ENCODE results near the gene GJC2.
"Not testable (repeated sequence)": the region's sequence is repeated elsewhere in the genome, so short reads cannot be mapped to it uniquely, and the experiment has no call there.

Gene GJC2

GRCh38 chr1:228174482-228175315 lies 25.0 kb downstream of the GJC2 start:
- no peak for DNase-seq

- no peak for DNase-seq
These were observed 25.7 kb downstream of the GJC2 start for GRCh38 chr1:228175316-228176023.

DNA sequence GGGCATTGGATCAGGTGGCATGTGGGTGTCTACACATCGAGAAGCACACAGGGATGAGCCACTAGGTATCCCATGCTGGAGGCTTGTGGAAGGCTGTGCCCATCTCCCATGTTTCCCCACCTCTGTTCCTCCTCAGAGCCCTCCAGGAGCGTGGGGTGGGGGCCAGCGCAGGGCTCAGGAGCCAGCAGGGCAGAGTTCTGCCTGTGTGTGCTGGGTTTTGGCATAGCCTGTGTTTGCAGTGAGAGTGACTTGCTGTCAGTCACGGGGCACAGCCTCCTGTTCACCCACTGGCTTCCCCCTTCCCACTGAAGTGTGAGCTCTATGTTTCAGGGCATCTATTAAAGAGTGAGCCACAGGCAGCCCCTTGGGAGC lies 26.3 kb downstream of the GJC2 start:
- no peak for DNase-seq

GRCh38 chr1:228176461-228177182 lies 26.9 kb downstream of the GJC2 start:
- no peak for DNase-seq

DNA sequence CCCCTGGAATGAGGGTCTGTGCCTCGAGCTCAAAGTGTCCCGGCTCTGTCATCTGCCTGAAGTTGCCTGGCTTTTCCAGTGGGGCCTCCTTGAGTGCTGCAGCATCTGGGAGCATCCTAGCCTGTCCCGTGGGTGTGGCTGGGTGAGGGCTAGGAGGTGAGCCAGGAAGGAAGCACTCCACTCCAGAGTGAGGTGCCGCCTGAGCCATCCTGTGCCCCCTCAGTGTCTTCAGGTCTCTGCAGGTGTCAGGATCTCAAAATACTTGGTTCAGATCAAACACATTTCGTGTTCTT lies 27.4 kb downstream of the GJC2 start:
- DNase-seq, result no peak

DNA sequence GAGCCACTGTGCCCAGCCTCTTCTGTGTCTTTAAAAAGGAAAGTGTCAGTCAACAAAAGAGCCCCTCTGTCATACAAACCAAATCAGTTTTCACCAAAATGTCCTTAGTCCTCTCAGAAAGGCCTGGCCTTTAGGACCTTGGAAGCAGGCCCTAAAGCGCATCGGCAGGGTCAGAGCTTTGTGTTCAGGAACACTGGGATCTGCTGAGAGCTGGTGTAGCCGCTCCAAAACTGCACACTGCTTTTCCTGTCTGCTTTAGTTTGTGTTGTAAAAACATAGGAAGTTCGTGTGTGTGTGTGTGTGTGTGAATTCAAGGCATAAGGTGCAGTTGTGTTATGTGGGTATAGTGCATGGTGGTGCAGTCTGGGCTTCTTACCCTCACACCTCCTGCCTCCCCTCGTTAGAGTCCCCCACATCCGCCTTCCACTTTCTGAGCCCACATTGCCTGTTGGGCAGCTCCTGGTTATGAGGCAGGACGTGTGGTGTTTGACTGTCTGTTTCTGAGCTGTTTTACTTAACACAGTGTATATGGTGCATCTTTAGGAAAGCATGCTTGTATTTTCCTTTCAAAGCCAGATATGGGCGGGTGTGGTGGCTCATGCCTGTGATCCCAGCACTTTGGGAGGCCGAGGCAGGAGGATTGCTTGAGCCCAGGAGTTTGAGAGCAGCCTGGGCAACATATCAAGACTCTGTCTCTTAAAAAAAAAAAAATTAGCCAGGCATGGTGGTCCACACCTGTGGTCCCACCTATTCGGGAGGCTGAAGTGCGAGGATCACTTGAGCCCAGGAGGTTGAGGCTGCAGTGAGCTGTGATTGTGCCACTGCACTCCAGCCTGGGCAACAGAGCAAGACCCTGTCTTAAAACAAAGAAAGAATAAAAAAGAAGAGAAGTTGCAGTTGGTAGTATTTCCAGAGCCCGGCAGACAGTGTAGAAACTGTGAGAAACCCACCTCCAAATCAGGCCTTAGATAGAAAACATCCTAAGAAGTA lies 28.3 kb downstream of the GJC2 start:
- no peak for DNase-seq

- DNase-seq, result no peak
These were observed 29.3 kb downstream of the GJC2 start for GRCh38 chr1:228178737-228179684.

GRCh38 chr1:228180271-228180958 lies 30.7 kb downstream of the GJC2 start:
- DNase-seq, result no peak

DNA sequence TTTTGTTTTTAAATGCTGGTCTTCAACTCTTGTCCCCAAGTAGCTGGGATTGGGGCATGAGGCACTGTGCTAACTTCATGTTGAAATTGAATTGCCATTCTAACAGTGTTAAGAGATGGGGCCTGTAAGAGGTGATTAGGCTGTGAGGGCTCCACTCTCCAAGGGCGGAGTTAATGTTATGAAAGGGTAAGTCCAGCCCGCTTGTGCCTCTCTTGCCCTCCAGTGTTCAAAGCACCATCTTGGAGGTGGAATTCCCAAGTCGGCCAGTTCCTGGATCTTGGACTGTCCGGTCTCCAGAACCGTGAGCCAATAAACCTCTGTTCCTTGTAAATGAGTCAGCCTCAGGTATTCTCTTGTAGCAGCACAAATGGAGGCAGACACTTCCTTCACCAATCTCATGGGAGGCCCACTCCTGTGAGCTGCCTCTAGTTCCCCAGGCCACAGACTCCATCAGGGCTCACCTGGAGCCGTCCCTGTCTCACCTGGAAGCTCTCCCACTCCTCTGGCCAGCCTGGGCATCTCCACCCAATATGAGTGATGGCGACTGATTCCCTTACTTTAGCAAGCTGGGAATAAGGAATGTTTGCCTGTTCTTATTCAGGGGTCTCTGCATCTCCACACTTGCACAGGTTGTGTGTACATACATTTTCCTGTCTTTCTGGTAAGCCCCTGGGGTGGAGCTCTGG lies 31.4 kb downstream of the GJC2 start:
- DNase-seq, result no peak

DNA sequence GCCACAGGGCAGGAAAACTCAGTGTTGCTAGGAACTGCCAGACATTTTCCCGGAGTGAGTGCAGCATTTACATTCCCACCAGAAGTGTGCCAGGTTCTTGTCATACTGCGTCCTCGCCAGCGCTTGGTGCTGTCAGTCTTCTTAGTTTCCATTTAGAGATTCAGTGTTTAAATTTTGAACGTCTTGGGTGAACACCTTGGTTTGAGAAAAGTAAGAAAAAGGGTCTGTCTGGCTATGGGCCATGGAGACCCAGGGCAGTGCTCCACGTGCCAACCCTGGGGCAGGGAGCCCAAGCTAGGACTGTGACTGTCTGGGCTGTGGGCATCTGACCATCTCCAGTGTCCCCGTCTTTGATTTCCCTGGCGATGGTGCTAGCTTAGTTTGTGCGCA lies 31.9 kb downstream of the GJC2 start:
- no peak for DNase-seq

GRCh38 chr1:228182296-228183030 lies 32.7 kb downstream of the GJC2 start:
- DNase-seq, result no peak

DNA sequence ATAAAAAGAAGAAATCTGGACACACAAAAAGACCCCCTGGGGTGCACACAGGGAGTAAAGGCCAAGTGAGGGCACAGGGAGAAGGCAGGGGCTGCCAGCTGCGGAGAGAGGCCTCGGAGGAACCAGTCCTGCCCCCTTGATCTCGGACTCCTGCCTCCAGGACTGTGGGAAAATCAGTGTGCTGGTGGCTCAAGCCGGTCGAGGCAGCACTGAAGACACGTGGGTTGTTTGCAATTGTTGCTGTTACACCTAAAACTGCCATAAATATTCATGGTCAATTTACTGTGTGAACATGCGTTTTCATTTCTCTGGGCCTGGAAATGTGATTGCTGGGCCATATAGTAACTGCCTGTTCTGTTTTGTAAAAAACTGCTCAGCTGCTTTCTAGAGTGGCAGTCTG lies 34.4 kb downstream of the GJC2 start:
- no peak for DNase-seq

DNA sequence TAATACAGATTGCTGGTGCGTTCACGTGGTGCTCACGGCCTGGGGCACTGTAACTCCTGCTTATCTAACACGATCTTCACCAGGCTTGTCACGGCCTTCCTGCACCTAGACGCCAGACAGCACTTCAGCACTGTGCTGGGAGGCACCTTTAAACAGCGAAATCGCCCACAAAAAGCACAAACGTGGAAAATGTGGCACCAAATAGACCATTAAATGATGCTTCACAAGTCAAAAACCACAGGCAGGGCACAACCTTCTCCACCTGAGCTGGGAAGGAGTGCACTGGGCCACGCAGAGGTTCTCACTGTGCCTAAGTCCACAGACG lies 35.9 kb downstream of the GJC2 start:
- peak; percentile 46 for DNase-seq

DNA sequence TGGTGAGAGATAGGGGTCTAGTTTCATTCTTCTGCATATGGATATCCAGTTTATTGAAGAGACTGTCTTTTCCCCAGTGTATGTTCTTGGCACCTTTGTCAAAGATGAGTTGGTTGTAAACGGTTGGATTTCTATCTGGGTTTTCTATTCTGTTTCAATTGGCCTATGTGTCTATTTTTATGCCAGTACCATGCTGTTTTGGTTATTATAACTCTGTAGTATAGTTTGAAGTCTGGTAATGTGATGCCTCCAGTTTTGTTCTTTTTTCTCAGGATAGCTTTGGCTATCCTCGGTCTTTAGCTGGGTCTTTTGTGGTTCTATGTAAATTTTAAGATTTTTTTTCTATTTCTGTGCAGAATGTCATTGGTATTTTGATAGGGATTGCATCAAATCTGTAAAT lies 38.5 kb downstream of the GJC2 start:
- DNase-seq, result not testable (repeated sequence)

- no peak for DNase-seq
These were observed 40.5 kb downstream of the GJC2 start for GRCh38 chr1:228190182-228190581.

DNA sequence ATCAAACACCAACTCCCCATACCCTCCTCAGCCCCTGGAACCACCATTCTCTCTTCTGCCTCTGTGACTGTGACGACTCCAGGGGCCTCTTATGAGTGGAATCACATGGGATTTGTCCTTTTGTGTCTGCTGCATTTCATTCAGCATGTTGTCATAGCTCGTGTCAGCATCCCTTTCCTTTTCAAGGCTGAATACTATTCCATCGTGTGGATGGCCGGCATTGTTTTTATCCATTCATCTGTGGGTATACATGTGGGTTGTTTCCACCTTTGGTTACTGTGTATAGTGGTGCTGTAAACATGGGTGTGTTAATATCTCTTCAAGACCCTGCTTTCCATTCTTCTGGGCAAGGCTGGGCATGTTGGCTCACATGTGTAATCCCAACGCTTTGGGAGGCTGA lies 41.0 kb downstream of the GJC2 start:
- no peak for DNase-seq

DNA sequence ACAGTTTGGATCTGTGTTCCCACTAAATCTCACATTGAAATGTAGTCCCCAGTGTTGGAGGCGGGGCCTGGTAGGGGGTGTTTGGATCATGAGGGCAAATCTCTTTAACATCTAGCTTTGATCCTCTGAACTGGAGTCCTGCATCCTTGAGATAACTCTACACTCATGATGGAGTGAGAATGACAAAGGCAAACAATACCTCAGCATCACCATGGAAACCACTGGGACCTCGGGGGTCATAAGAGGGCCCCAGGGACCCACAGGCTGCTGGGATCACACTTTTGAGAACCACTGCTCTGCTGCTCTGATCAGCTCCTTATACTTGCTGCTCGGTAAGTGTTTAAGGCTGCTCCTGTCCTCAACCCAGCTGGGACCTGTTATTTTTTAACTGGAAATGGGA lies 44.7 kb downstream of the GJC2 start:
- no peak for DNase-seq

GRCh38 chr1:228194921-228195812 lies 45.4 kb downstream of the GJC2 start:
- no peak for DNase-seq
